Superior temporal gyrus (tissue), 1 donor: Measurements from ENCODE around the gene DLX2.
"Not testable (repeated sequence)": the region's sequence is repeated elsewhere in the genome, so short reads cannot be mapped to it uniquely, and the experiment has no call there.

ENCODE experiments used
- DNase-seq: peaks from one replicate; pipeline ENCODE4 v3.0.0-alpha.2; 2016; ENCODE audit errors: extremely low spot score

The DLX2 gene

GRCh38 chr2:172102391-172103359 is at the start of gene DLX2:
Gene DLX2, minus strand, starts transcription at chr2:172102900. Its CDS starts 362 bp downstream, at chr2:172102538.
- DNase-seq, result no peak

GRCh38 chr2:172147944-172148650 is 45.4 kb upstream of the DLX2 start:
- no peak for DNase-seq

GRCh38 chr2:172143817-172144216 is 41.1 kb upstream of the DLX2 start:
- no peak for DNase-seq

- not testable (repeated sequence) for DNase-seq
Measured at GRCh38 chr2:172138727-172139126, 36.0 kb upstream of the DLX2 start.

- no peak for DNase-seq
Measured at GRCh38 chr2:172137943-172138342, 35.2 kb upstream of the DLX2 start.

GRCh38 chr2:172137109-172137508 is 34.4 kb upstream of the DLX2 start:
- DNase-seq, result no peak

GRCh38 chr2:172135446-172135845 is 32.7 kb upstream of the DLX2 start:
- DNase-seq, result no peak

GRCh38 chr2:172134270-172134669 is 31.6 kb upstream of the DLX2 start:
- no peak for DNase-seq

- no peak for DNase-seq
Measured at GRCh38 chr2:172131713-172132555, 29.2 kb upstream of the DLX2 start.

GRCh38 chr2:172129404-172129803 is 26.7 kb upstream of the DLX2 start:
- no peak for DNase-seq

GRCh38 chr2:172128484-172128883 is 25.8 kb upstream of the DLX2 start:
- no peak for DNase-seq

GRCh38 chr2:172120118-172120517 is 17.4 kb upstream of the DLX2 start:
- no peak for DNase-seq

- DNase-seq, result no peak
Measured at GRCh38 chr2:172119089-172119488, 16.4 kb upstream of the DLX2 start.

- no peak for DNase-seq
Measured at GRCh38 chr2:172116107-172116506, 13.4 kb upstream of the DLX2 start.

- DNase-seq, result no peak
Measured at GRCh38 chr2:172114579-172114978, 11.9 kb upstream of the DLX2 start.

- not testable (repeated sequence) for DNase-seq
Measured at GRCh38 chr2:172114176-172114575, 11.5 kb upstream of the DLX2 start.

- no peak for DNase-seq
Measured at GRCh38 chr2:172113617-172114016, 10.9 kb upstream of the DLX2 start.

GRCh38 chr2:172109988-172110811 is 7.5 kb upstream of the DLX2 start:
- no peak for DNase-seq

GRCh38 chr2:172109256-172109987 is 6.7 kb upstream of the DLX2 start:
- DNase-seq, result no peak

GRCh38 chr2:172108587-172108930 is 5.9 kb upstream of the DLX2 start:
- no peak for DNase-seq
